ENCODE data around the gene NRSN1. TPM values are rescaled to one million over a fixed set of nuclear protein-coding genes. Genes with fewer than 3 reads are reported as not detected.

The NRSN1 gene
- total and polyA plus RNA-seq, 2 of the 13 experiments (the other 11 are each of a cell fraction or from before 2014, with no cell fraction given) = not detected

- no peak for TF ChIP-seq THYN1 (CRISPR knock-in tag; IDR thresholded peaks at IDR 0.05; ENCODE audit: borderline replicate concordance, low read depth)
- peak; percentile 39; the same call in 1 of the 2 replicates for TF ChIP-seq HDAC1 (CRISPR knock-in tag; IDR thresholded peaks at IDR 0.05)
- TF ChIP-seq ZNF784 (CRISPR knock-in tag; IDR thresholded peaks at IDR 0.05; ENCODE audit: borderline replicate concordance) = no peak
- TF ChIP-seq ZNF282 (IDR thresholded peaks at IDR 0.05; ENCODE audit: partially characterized antibody) = no peak
- TF ChIP-seq ZNF780A (CRISPR knock-in tag; IDR thresholded peaks at IDR 0.05) = peak; percentile 73; the same call in 1 of the 2 replicates
- no peak for TF ChIP-seq PCBP1 (IDR thresholded peaks at IDR 0.05; ENCODE audit: borderline replicate concordance, low read depth, low read length)
- no peak; the same call in 1 of the 2 replicates for TF ChIP-seq EED (CRISPR knock-in tag; IDR thresholded peaks at IDR 0.05)
- no peak for TF ChIP-seq GMEB2 (CRISPR knock-in tag; IDR thresholded peaks at IDR 0.05; ENCODE audit: low read depth)
- peak; percentile 71; the same call in 1 of the 2 replicates for TF ChIP-seq MTERF4 (CRISPR knock-in tag; IDR thresholded peaks at IDR 0.05)
- peak; percentile 94 for TF ChIP-seq ZNF331 (CRISPR knock-in tag; IDR thresholded peaks at IDR 0.05)
- peak; percentile 83; the same call in 1 of the 2 replicates for TF ChIP-seq ATF2 (CRISPR knock-in tag; IDR thresholded peaks at IDR 0.05)
- no peak for TF ChIP-seq HIVEP1 (CRISPR knock-in tag; IDR thresholded peaks at IDR 0.05)
- peak; percentile 88 for TF ChIP-seq TGIF2 (CRISPR knock-in tag; IDR thresholded peaks at IDR 0.05)
- peak; percentile 98 for TF ChIP-seq ERF (CRISPR knock-in tag; IDR thresholded peaks at IDR 0.05)
- no peak for TF ChIP-seq ZFP36 (IDR thresholded peaks at IDR 0.05; ENCODE audit: borderline replicate concordance, low read depth, low read length, partially characterized antibody)
- TF ChIP-seq SNAI1 (CRISPR knock-in tag; IDR thresholded peaks at IDR 0.05; ENCODE audit: borderline replicate concordance) = peak; percentile 86; the same call in 1 of the 2 replicates
- no peak for TF ChIP-seq SRSF9 (IDR thresholded peaks at IDR 0.05; ENCODE audit: borderline replicate concordance, insufficient read depth, low read depth, low read length, poor library complexity, severe bottlenecking)
- peak; percentile 59; the same call in 1 of the 2 replicates for TF ChIP-seq ZSCAN31 (CRISPR knock-in tag; IDR thresholded peaks at IDR 0.05; ENCODE audit: low read depth)
- TF ChIP-seq ZNF788 (CRISPR knock-in tag; IDR thresholded peaks at IDR 0.05; ENCODE audit: borderline replicate concordance) = peak; percentile 69; the same call in 1 of the 2 replicates
- TF ChIP-seq GATAD2A (CRISPR knock-in tag; IDR thresholded peaks at IDR 0.05) = peak; percentile 72; the same call in 1 of the 2 replicates
- TF ChIP-seq SNAPC5 (CRISPR knock-in tag; IDR thresholded peaks at IDR 0.05; ENCODE audit: borderline replicate concordance) = peak; percentile 92; the same call in 1 of the 2 replicates
- TF ChIP-seq ZBTB46 (CRISPR knock-in tag; IDR thresholded peaks at IDR 0.05; ENCODE audit: borderline replicate concordance) = no peak
- TF ChIP-seq TSC22D2 (CRISPR knock-in tag; IDR thresholded peaks at IDR 0.05; ENCODE audit: borderline replicate concordance) = peak; percentile 98
Observed at GRCh38 chr6:24126586-24127192, 674 bp downstream of the NRSN1 start (continued).
